BJ (cell line): ENCODE results near the gene TNFRSF19. TPM values are rescaled to one million over a fixed set of nuclear protein-coding genes. Genes with fewer than 3 reads are reported as not detected.

Experiments used
- CTCF ChIA-PET: fragments of 350-600 bp; formaldehyde crosslinking; extraction: SDS; loops from one replicate; lab custom pipeline; 2021; ENCODE audit warnings: antibody characterized with exemption, inconsistent platforms; lab: Yijun Ruan, JAX
- POLR2A ChIA-PET: fragments of 300-600 bp; sonication (Branson Sonifier 250); formaldehyde crosslinking; extraction: SDS; loops from one replicate; lab custom pipeline; 2021; ENCODE audit warnings: antibody characterized with exemption; lab: Charles Lee
- DNase-seq: peaks from one replicate; pipeline ENCODE4 v3.0.0-alpha.2; 2011; ENCODE audit warnings: low read depth
- H3K27me3 ChIP-seq: 2 replicates; pipeline ENCODE4 v1.6.0; 2011; ENCODE audit warnings: low read length; ENCODE audit not compliant: control insufficient read depth, insufficient read depth
- H3K36me3 ChIP-seq: 2 replicates; pipeline ENCODE4 v1.5.1; 2011; ENCODE audit warnings: low read length; ENCODE audit not compliant: control insufficient read depth, insufficient read depth
- H3K4me3 ChIP-seq: 2 replicates; pipeline ENCODE4 v1.5.1; 2011; ENCODE audit warnings: low read depth, mild to moderate bottlenecking, control low read depth, low read length
- polyA plus RNA-seq: library from polyadenylated mRNA; depleted of rRNA; stranded (reverse); fragments of >200 nt; gene quantifications from 2 replicates; pipeline ENCODE4 v1.2.3, GENCODE V29; 2011
- TF ChIP-seq, protein P1 (sequence below): IDR thresholded peaks from 2 replicates; pipeline ENCODE4 v1.5.1; 2011; ENCODE audit warnings: low read depth, mild to moderate bottlenecking, control low read depth, inconsistent platforms, low read length, moderate library complexity; ENCODE audit not compliant: insufficient read depth

Gene TNFRSF19
- polyA plus RNA-seq, 1 experiment: 14.8 TPM

GRCh38 chr13:23609414-23609760 is 39.2 kb downstream of the TNFRSF19 start:
- no peak overlapping the region; the same call in 1 of the 2 replicates for H3K4me3 ChIP-seq
- H3K36me3 ChIP-seq: no peaks in the 10 kb centered on the region
- POLR2A ChIA-PET: no interaction called here
- TF ChIP-seq, protein P1, sequence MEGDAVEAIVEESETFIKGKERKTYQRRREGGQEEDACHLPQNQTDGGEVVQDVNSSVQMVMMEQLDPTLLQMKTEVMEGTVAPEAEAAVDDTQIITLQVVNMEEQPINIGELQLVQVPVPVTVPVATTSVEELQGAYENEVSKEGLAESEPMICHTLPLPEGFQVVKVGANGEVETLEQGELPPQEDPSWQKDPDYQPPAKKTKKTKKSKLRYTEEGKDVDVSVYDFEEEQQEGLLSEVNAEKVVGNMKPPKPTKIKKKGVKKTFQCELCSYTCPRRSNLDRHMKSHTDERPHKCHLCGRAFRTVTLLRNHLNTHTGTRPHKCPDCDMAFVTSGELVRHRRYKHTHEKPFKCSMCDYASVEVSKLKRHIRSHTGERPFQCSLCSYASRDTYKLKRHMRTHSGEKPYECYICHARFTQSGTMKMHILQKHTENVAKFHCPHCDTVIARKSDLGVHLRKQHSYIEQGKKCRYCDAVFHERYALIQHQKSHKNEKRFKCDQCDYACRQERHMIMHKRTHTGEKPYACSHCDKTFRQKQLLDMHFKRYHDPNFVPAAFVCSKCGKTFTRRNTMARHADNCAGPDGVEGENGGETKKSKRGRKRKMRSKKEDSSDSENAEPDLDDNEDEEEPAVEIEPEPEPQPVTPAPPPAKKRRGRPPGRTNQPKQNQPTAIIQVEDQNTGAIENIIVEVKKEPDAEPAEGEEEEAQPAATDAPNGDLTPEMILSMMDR: no peak
- H3K27me3 ChIP-seq: no peaks in the 10 kb centered on the region
- CTCF ChIA-PET: interaction anchor here (1.4 to 1.6 kb wide), 2 partner anchors 9 to 71 kb away, joined by 4 read pairs; no protein-coding TSS in a partner anchor
- no peak for DNase-seq

DNA sequence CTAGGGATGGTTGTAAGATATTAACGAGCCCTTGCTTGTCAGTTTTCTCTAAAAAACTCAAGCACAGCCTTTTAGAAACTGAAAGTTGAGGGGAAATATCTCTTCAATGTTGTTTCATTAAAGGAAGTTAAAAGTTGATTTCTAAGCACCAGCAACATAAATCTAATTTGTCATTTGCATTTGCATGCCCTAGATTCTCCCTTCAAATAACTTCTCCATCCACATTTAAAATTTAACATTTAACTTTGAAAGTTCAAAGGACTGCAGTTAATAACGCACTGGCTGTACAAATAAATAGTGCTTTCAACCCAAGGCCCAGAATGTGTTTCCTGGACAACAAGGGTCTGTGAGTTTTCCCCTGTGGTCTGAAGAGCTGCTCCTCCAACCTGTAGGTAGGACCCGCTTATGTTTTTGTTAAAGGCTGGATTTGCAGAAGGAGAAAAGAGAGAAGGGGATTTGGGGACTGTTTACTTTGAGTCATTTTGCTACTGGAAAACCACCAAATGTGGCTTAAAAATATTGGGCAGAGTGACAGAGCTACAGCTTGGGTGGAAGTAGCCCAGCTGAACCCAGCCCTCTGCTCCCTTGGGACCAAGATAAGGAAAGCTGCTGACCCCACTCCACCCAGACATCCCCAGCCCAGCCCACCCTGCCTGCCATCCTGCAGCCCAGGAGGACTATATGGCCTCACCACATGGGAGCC is 39.8 kb downstream of the TNFRSF19 start:
- ChIA-PET POLR2A (no interaction called here), CTCF (interaction anchor here (1.4 kb wide), 1 partner anchor 8 kb away, joined by 4 read pairs; no protein-coding TSS in a partner anchor)
- H3K4me3 ChIP-seq: no peak overlapping the region
- no peaks in the 10 kb centered on the region for H3K27me3 ChIP-seq
- H3K36me3 ChIP-seq: no peaks in the 10 kb centered on the region
- TF ChIP-seq, protein P1: no peak
- DNase-seq: no peak

- no peaks in the 10 kb centered on the region for H3K27me3 ChIP-seq
- no peak overlapping the region for H3K4me3 ChIP-seq
- ChIA-PET CTCF (interaction anchor here (0.6 kb wide), 1 partner anchor 145 kb away, joined by 3 read pairs; no protein-coding TSS in a partner anchor), POLR2A (interaction anchor here (0.6 to 0.7 kb wide), 2 partner anchors 11 to 20 kb away, joined by 3 read pairs; no protein-coding TSS in a partner anchor)
- TF ChIP-seq, protein P1: no peak
- no peak for DNase-seq
- no peaks in the 10 kb centered on the region for H3K36me3 ChIP-seq
These were observed 40.8 kb downstream of the TNFRSF19 start for GRCh38 chr13:23610966-23611491.

DNA sequence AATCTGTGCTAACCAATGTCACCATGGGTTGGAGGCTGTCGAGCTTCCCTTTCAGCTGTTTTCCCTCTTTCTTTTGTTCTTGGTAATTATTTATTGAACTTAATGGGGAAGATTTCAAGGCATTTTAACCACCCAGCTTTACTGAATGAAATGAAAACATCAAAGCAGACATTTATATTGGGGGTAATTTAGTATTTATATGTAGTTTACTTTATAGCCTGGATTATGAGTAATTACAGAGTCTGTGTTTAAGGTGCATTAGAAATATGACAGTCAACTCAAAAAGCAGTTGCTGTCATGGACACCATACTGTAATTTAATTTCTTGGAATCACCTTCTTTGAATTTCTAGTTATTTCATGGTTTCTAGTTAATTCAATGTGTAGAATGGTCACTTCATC is 42.0 kb downstream of the TNFRSF19 start:
- no peaks in the 10 kb centered on the region for H3K27me3 ChIP-seq
- no peak overlapping the region for H3K4me3 ChIP-seq
- no peak for DNase-seq
- TF ChIP-seq, protein P1: no peak
- no peaks in the 10 kb centered on the region for H3K36me3 ChIP-seq
- CTCF ChIA-PET: no interaction called here
- POLR2A ChIA-PET: no interaction called here

GRCh38 chr13:23612731-23613130 is 42.5 kb downstream of the TNFRSF19 start:
- ChIA-PET POLR2A (no interaction called here), CTCF (interaction anchor here (0.8 kb wide), 1 partner anchor 18 kb away, joined by 3 read pairs; no protein-coding TSS in a partner anchor)
- H3K27me3 ChIP-seq: no peaks in the 10 kb centered on the region
- no peak overlapping the region for H3K4me3 ChIP-seq
- H3K36me3 ChIP-seq: no peaks in the 10 kb centered on the region
- TF ChIP-seq, protein P1: no peak
- no peak for DNase-seq
